GM12801 (cell line): Measurements from ENCODE around the gene RUFY4.

Experiments used
- TF ChIP-seq, protein P1 (sequence below): IDR thresholded peaks from one replicate; pipeline ENCODE4 v1.5.1; 2011; ENCODE audit warnings: control low read depth; ENCODE audit not compliant: insufficient read length; ENCODE audit errors: extremely low read depth

RUFY4 gene

DNA sequence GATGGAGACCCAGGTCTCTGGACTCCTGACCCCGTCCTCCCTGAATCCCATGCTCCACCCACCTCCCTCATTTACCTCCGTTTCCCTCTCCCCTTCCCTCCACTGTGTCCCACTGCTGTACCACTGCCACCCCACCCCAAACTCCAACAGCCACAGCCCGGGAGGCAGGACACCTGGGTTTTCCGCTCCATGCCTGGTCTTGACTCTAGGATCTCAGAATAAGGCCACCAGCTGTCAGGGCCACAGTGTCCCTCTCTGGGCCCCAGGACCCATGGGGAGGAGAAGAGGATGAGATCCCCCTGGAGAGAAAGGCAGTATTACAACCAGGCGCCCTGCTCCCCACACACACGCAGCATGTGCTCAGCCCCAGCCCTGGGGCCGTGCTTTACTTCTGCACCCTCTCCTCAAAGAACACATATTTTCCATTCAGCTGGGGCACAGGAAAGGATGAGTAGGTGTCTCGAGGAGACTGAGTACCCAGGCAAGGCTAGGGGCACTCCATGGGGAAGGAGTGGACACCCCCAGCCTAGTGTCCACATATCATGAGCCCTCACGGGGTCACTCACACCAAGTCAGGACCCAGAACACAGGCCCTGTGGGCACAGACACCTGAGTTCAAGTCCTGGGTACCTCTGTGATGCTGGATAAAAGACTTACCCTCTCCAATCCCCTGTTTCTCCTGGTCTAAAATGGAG lies 700 bp downstream of the RUFY4 start:
- TF ChIP-seq, protein P1, sequence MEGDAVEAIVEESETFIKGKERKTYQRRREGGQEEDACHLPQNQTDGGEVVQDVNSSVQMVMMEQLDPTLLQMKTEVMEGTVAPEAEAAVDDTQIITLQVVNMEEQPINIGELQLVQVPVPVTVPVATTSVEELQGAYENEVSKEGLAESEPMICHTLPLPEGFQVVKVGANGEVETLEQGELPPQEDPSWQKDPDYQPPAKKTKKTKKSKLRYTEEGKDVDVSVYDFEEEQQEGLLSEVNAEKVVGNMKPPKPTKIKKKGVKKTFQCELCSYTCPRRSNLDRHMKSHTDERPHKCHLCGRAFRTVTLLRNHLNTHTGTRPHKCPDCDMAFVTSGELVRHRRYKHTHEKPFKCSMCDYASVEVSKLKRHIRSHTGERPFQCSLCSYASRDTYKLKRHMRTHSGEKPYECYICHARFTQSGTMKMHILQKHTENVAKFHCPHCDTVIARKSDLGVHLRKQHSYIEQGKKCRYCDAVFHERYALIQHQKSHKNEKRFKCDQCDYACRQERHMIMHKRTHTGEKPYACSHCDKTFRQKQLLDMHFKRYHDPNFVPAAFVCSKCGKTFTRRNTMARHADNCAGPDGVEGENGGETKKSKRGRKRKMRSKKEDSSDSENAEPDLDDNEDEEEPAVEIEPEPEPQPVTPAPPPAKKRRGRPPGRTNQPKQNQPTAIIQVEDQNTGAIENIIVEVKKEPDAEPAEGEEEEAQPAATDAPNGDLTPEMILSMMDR = no peak

DNA sequence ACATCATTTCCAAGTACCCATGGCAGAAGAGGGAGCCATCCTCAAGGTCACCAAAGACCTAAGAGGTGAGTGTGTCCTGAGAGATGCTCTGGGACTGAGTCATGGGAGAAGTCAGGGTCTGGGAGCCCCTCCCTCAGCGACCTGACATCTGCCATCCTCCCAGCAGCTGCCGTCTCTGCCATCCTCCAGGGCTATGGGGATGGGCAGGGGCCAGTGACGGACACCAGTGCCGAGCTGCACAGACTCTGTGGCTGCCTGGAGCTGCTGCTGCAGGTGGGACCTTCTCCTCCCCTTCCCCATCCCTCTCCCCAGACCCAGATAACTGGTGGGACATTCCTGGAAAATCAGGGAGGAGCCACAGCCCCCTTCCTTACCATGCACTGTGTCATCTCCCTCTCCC lies 1.5 kb downstream of the RUFY4 start:
- TF ChIP-seq, protein P1 = no peak

DNA sequence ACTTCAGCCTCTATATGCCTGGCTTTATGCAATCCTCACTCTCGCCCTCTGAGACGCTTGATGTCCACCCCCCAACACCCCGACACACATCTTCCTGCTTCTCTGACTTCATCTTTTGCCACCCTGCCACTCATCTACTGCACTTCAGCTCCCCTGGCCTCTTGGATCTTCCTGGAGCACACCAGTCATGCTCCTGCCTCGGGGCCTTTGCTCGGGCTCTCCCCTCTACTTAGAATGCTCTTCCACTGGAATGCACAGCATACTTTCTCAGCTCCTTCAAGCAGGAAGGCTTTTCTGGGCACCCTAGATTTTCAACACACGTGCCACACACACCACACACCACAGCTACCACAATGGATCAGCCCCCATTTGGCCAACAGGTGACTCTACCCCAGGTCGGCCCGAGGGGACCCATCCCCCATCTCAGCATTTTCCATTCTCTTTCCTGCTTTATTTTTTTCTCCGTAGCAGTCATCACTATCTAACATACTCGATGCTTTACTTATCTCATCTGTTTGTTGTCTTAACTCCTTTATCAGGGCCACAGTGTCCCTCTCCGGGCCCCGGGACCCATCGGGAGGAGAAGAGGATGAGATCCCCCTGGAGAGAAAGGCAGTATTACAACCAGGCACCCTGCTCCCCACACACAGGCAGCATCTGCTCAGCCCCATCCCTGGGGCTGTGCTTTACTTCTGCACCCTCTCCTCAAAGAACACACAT lies 2.3 kb downstream of the RUFY4 start:
- TF ChIP-seq, protein P1 = no peak

DNA sequence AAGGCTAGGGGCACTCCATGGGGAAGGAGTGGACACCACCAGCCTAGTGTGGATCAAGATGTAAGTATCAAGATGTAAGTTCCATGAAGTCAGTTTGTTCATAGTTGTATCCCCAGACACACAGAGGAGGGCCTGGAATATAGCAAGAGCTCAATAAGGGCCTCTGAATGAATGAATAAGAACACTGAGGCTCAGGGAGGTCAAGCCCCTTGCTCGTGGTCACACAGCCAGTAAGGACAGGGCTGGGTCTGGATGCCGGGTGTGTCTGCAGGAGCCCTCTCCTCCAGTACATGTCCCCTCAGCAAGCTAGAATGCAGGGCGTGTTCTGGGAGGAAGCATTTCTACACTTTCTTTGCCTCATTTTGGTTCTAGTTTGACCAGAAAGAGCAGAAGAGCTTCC lies 2.9 kb downstream of the RUFY4 start:
- TF ChIP-seq, protein P1 = no peak

DNA sequence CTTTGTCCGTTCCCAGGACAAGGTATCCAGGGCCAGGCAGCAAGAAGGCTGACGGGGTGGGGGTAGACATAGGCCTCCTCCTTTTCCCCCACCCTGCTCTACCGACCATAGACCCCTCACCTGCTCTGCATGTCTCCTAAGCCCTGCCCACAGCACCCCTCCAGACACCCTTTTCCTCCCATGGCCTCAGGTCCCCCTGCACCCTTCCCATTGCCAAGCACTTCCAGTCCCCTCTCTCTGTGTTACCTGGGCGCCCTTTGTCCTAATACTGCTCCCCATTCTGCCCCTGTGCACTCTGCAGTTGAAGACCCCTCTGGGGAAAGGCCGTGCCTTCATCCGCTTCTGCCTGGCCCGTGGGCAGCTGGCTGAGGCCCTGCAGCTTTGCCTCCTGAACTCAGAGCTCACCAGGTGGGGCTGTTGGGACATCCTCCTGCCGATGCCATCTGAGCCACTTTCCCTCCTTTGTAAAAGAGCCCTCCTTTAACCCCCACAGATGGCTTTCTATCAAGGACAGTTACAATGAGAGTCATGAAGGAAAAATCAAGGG lies 3.5 kb downstream of the RUFY4 start:
- TF ChIP-seq, protein P1 = no peak

- TF ChIP-seq, protein P1 = no peak
These were observed 4.1 kb downstream of the RUFY4 start for GRCh38 chr2:218073185-218073584.

- TF ChIP-seq, protein P1 = no peak
These were observed 5.0 kb downstream of the RUFY4 start for GRCh38 chr2:218074031-218074430.
